Spleen (tissue), 11 donors: Measurements from ENCODE around the gene TRIO. TPM values are rescaled to one million over a fixed set of nuclear protein-coding genes. Genes with fewer than 3 reads are reported as not detected.

ENCODE experiments used
- DNase-seq: peaks from one replicate; pipeline ENCODE4 v3.0.0-alpha.2; 2020
- H3K27ac ChIP-seq, 8 donors: fragments of 200-600 bp; sonication (generic) in 7 of 8; 1 replicate in 4 of 8; 2 replicates in 4 of 8; pipeline versions ENCODE4 v1.5.0 to v1.8.0; 2016 to 2021; ENCODE audit warnings: inconsistent platforms in 4 of 8, mild to moderate bottlenecking in 4 of 8, moderate library complexity in 1 of 8
- H3K27me3 ChIP-seq, 7 donors: fragments of 200-600 bp; sonication (generic) in 6 of 7; replicated peaks in 1 of 7; 1 replicate in 4 of 7; 2 replicates in 3 of 7; pipeline versions ENCODE4 v1.5.0 to v1.8.0; 2016 to 2021; ENCODE audit warnings: inconsistent platforms in 3 of 7, mild to moderate bottlenecking in 1 of 7
- H3K36me3 ChIP-seq, 6 donors: fragments of 200-600 bp; sonication (generic) in 5 of 6; 1 replicate in 4 of 6; 2 replicates in 2 of 6; pipeline versions ENCODE4 v1.5.0 to v1.8.0; 2016 to 2021; ENCODE audit warnings: inconsistent platforms in 2 of 6
- H3K4me1 ChIP-seq, 6 donors: fragments of 200-600 bp; sonication (generic) in 5 of 6; 1 replicate in 3 of 6; 2 replicates in 3 of 6; pipeline versions ENCODE4 v1.5.0 to v1.8.0; 2016 to 2021; ENCODE audit warnings: inconsistent platforms in 3 of 6
- H3K4me3 ChIP-seq, 8 donors: fragments of 200-600 bp; sonication (generic) in 7 of 8; 1 replicate in 4 of 8; 2 replicates in 4 of 8; pipeline versions ENCODE4 v1.5.0 to v1.8.0; 2016 to 2021; ENCODE audit warnings: inconsistent platforms in 4 of 8, mild to moderate bottlenecking in 4 of 8, moderate library complexity in 2 of 8
- H3K9me3 ChIP-seq, 8 donors: fragments of 200-600 bp; sonication (generic) in 7 of 8; 1 replicate in 4 of 8; 2 replicates in 4 of 8; pipeline versions ENCODE4 v1.5.0 to v1.8.0; 2016 to 2021; ENCODE audit warnings: inconsistent platforms in 4 of 8
- CTCF ChIP-seq, 11 experiments: fragments of 200-600 bp in 7 of 11; fragments of 450-650 bp in 4 of 11; sonication (generic) in 4 of 11; IDR thresholded peaks in 8 of 11; conservative IDR thresholded peaks in 3 of 11; 1 replicate in 7 of 11; 2 replicates in 4 of 11; pipeline versions ENCODE4 v1.4.0 to v1.8.0; 2016 to 2021; ENCODE audit warnings: antibody characterized with exemption in 11 of 11, inconsistent platforms in 4 of 11, mild to moderate bottlenecking in 1 of 11
- POLR2A ChIP-seq, 3 donors: fragments of 450-650 bp; IDR thresholded peaks; one replicate each; pipeline ENCODE4 v1.5.1; 2017; ENCODE audit warnings: antibody characterized with exemption in 3 of 3, mild to moderate bottlenecking in 1 of 3
- POLR2AphosphoS5 ChIP-seq, 3 donors: sonication (generic); formaldehyde crosslinking; IDR thresholded peaks; one replicate each; pipeline ENCODE4 v1.5.1; 2017; ENCODE audit warnings: antibody characterized with exemption in 3 of 3
- WGBS, 5 donors: extraction: QIAGEN DNeasy Blood & Tissue Kit in 3 of 5; methylation state at CpG; one replicate each; pipeline versions ENCODE4 v1.1.5 to v1.1.7; 2013 to 2018; 5-methylcytosine and 5-hydroxymethylcytosine counted together
- intact Hi-C: fragments of 100-400 bp; cut with DNase I; formaldehyde crosslinking; loops from one replicate; pipeline ENCODE4 v1.15.0; 2023; ENCODE audit warnings: low total_unique reads
- polyA plus RNA-seq, 3 donors: library from polyadenylated mRNA; stranded (reverse); fragments of 200-250 nt; gene quantifications; one replicate each; pipeline ENCODE4 v1.2.1, GENCODE V29; 2013
- total RNA-seq, 7 donors: library from RNA; depleted of rRNA in 3 of 7; stranded (reverse); fragments of >200 nt in 3 of 7; fragmentation: NEBNext Ultra II Directional in 4 of 7; extraction: Animal tissue kit (Norgen Biotek cat#: 25700) in 4 of 7; gene quantifications; one replicate each; pipeline versions ENCODE4 v1.1.0 to v1.2.1, GENCODE V29; 2016 to 2021
- donor health status: healthy with polysubstance abuse.
- donor health status: DM: no; HTN: no; CAD: no; lungs with moderate emphysema.
- donor health status: DM: no; HTN: no; CAD: no.
- donor health status: Bipolar disorder and iron deficiency.
- donor health status: healthy.
- donor health status: DM: no; HTN: no; CAD: no.
- donor health status: DM: yes; HTN: yes; CAD: no.

TRIO gene
- total and polyA plus RNA-seq, 10 donors, result 21.5 to 280 (median 190) TPM

DNA sequence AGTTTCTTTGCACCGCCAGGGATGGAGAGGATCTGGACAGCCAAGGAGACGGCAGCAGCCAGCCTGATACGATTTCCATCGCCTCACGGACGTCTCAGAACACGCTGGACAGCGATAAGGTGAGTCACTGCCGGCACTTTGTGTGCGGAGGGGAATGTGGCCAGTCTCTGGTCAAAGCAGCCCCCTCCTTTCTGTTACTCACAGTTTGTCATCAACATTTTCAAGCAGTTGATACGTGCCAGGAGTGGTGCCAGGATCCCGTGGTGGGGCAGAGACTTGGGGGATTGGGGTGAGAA, 263.4 kb downstream of the TRIO start:
- Histone ChIP-seq H3K27me3 (no peaks in the 10 kb centered on the region), H3K36me3 (peaks cover 3 to 84% (median 22%) of the 10 kb centered on the region in 6 donors), H3K27ac (peak overlapping the region in 6 of 8 donors; percentile 5 to 79 (median 72))

GRCh38 chr5:14407051-14407450, 263.9 kb downstream of the TRIO start:
- Histone ChIP-seq H3K4me1 (peaks cover 0 to 66% (median 22%) of the 10 kb centered on the region in 6 donors), H3K4me3 (no peak overlapping the region), H3K27me3 (no peaks in the 10 kb centered on the region), H3K9me3 (no peaks in the 10 kb centered on the region), H3K27ac (peak overlapping the region; percentile 5 to 79 (median 70)), H3K36me3 (peaks cover 3 to 83% (median 24%) of the 10 kb centered on the region in 6 donors)
- intact Hi-C loops, result no loop called here
- no peak for TF ChIP-seq CTCF (IDR thresholded peaks at IDR 0.05 in 8 of 11, conservative IDR thresholded peaks at IDR 0.05 in 3 of 11)
- no peak for TF ChIP-seq POLR2AphosphoS5 (IDR thresholded peaks at IDR 0.05)
- TF ChIP-seq POLR2A (IDR thresholded peaks at IDR 0.05), result no peak
- 68 to 84% (median 75%) methylated on average over 5 of the region's 5 CpGs for WGBS, 5 donors
- DNase-seq, result no peak

More for the DNA sequence above, 263.4 kb downstream of the TRIO start:
- TF ChIP-seq CTCF (IDR thresholded peaks at IDR 0.05 in 8 of 11, conservative IDR thresholded peaks at IDR 0.05 in 3 of 11), result no peak
- no peak for TF ChIP-seq POLR2AphosphoS5 (IDR thresholded peaks at IDR 0.05)
- TF ChIP-seq POLR2A (IDR thresholded peaks at IDR 0.05), result no peak
- H3K4me1 ChIP-seq, result peaks cover 0 to 66% (median 22%) of the 10 kb centered on the region in 6 donors
- intact Hi-C loops, result no loop called here
- 87 to 96% (median 93%) methylated on average over 12 of the region's 12 CpGs for WGBS, 5 donors
- DNase-seq, result no peak
- H3K9me3 ChIP-seq, result no peaks in the 10 kb centered on the region
- H3K4me3 ChIP-seq, result no peak overlapping the region

GRCh38 chr5:14407746-14408175, 264.6 kb downstream of the TRIO start:
- DNase-seq, result no peak
- WGBS, 5 donors, result 60 to 81% (median 68%) methylated on average over 5 of the region's 5 CpGs
- TF ChIP-seq POLR2A (IDR thresholded peaks at IDR 0.05), result no peak
- TF ChIP-seq CTCF (IDR thresholded peaks at IDR 0.05 in 8 of 11, conservative IDR thresholded peaks at IDR 0.05 in 3 of 11), result no peak
- peak in 1 of 3 donors; percentile 84 for TF ChIP-seq POLR2AphosphoS5 (IDR thresholded peaks at IDR 0.05)
- H3K36me3 ChIP-seq, result peaks cover 3 to 87% (median 26%) of the 10 kb centered on the region in 6 donors
- no peak overlapping the region for H3K4me3 ChIP-seq
- H3K4me1 ChIP-seq, result peaks cover 0 to 66% (median 22%) of the 10 kb centered on the region in 6 donors
- no peaks in the 10 kb centered on the region for H3K27me3 ChIP-seq
- peak overlapping the region in 7 of 8 donors; percentile 60 to 79 (median 71) for H3K27ac ChIP-seq
- H3K9me3 ChIP-seq, result no peaks in the 10 kb centered on the region
- intact Hi-C loops, result no loop called here

- Histone ChIP-seq H3K36me3 (peaks cover 3 to 99% (median 28%) of the 10 kb centered on the region in 6 donors), H3K27ac (peak overlapping the region in 6 of 8 donors; percentile 1 to 74 (median 72)), H3K4me1 (peaks cover 0 to 66% (median 22%) of the 10 kb centered on the region in 6 donors), H3K9me3 (no peaks in the 10 kb centered on the region), H3K4me3 (no peak overlapping the region), H3K27me3 (no peaks in the 10 kb centered on the region)
- intact Hi-C loops, result no loop called here
- TF ChIP-seq POLR2A (IDR thresholded peaks at IDR 0.05), result no peak
- 81 to 91% (median 88%) methylated on average over 14 of the region's 14 CpGs for WGBS, 5 donors
- no peak for DNase-seq
Observed at GRCh38 chr5:14408969-14409586, 265.9 kb downstream of the TRIO start.
